Chondrocyte (in vitro differentiated cells): ENCODE data around the gene OR2AJ1. TPM values are rescaled to one million over a fixed set of nuclear protein-coding genes. Genes with fewer than 3 reads are reported as not detected.
A peak's percentile ranks its signal among the peaks of the same experiment; 100 is the strongest.

Experiments
- DNase-seq: peaks from one replicate; pipeline ENCODE4 v3.0.0; 2021; ENCODE audit warnings: mixed read lengths, low spot score
- H3K27ac Mint-ChIP-seq: one replicate; pipeline ENCODE4 v1.8.0; 2021; ENCODE audit warnings: mild to moderate bottlenecking, moderate library complexity, mixed read lengths; ENCODE audit not compliant: unreplicated experiment
- H3K27me3 Mint-ChIP-seq: 2 replicates; pipeline ENCODE4 v1.8.0; 2021; ENCODE audit warnings: low read depth, mixed read lengths
- H3K36me3 Mint-ChIP-seq: 2 replicates; pipeline ENCODE4 v1.8.0; 2021; ENCODE audit warnings: low read depth, mixed read lengths
- H3K4me1 Mint-ChIP-seq: 2 replicates; pipeline ENCODE4 v1.8.0; 2021; ENCODE audit warnings: low read depth, mild to moderate bottlenecking, mixed read lengths
- H3K4me3 Mint-ChIP-seq: one replicate; pipeline ENCODE4 v1.8.0; 2021; ENCODE audit warnings: mild to moderate bottlenecking, moderate library complexity, mixed read lengths; ENCODE audit not compliant: unreplicated experiment
- H3K9me3 Mint-ChIP-seq: 2 replicates; pipeline ENCODE4 v1.8.0; 2021; ENCODE audit warnings: low read depth, mixed read lengths
- long read RNA-seq: library from polyadenylated mRNA; stranded (forward); transcript quantifications from one replicate; pipeline ENCODE4 v2.0.0, GENCODE V29; 2021
- total RNA-seq: library from RNA; stranded (reverse); gene quantifications from 3 replicates; pipeline ENCODE4 v1.2.1, GENCODE V29; 2021
- TF ChIP-seq, protein P1 (sequence below): fragments of 200-600 bp; sonication (generic); IDR thresholded peaks from 2 replicates; pipeline ENCODE4 v1.5.0; 2021; ENCODE audit warnings: antibody characterized with exemption, mild to moderate bottlenecking, moderate library complexity

The OR2AJ1 gene
- not detected in 3 replicates for total RNA-seq
- long read RNA-seq: 0 reads

GRCh38 chr1:247924868-247925267, at the start of gene OR2AJ1:
Gene OR2AJ1 (plus strand): TSS chr1:247924889. CDS start chr1:247933769, 8,880 bp downstream.
- Mint-ChIP-seq H3K4me3 (no peak within 1 kb of the TSS), H3K4me1 (no peaks in the 10 kb centered on the region), H3K27ac (no peak within 1 kb of the TSS), H3K9me3 (peaks cover 17% of the 10 kb centered on the region), H3K36me3 (no peaks in the 10 kb centered on the region), H3K27me3 (no peaks in the 10 kb centered on the region)
- no peak for DNase-seq
- TF ChIP-seq, protein P1, sequence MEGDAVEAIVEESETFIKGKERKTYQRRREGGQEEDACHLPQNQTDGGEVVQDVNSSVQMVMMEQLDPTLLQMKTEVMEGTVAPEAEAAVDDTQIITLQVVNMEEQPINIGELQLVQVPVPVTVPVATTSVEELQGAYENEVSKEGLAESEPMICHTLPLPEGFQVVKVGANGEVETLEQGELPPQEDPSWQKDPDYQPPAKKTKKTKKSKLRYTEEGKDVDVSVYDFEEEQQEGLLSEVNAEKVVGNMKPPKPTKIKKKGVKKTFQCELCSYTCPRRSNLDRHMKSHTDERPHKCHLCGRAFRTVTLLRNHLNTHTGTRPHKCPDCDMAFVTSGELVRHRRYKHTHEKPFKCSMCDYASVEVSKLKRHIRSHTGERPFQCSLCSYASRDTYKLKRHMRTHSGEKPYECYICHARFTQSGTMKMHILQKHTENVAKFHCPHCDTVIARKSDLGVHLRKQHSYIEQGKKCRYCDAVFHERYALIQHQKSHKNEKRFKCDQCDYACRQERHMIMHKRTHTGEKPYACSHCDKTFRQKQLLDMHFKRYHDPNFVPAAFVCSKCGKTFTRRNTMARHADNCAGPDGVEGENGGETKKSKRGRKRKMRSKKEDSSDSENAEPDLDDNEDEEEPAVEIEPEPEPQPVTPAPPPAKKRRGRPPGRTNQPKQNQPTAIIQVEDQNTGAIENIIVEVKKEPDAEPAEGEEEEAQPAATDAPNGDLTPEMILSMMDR: no peak

GRCh38 chr1:247883346-247883745, 41.3 kb upstream of the OR2AJ1 start:
- no peak for DNase-seq
- peaks cover 15% of the 10 kb centered on the region for H3K9me3 Mint-ChIP-seq
- H3K4me3 Mint-ChIP-seq: no peak overlapping the region
- TF ChIP-seq, protein P1: no peak
- H3K27me3 Mint-ChIP-seq: no peaks in the 10 kb centered on the region
- no peak overlapping the region for H3K27ac Mint-ChIP-seq
- H3K36me3 Mint-ChIP-seq: peaks cover 1% of the 10 kb centered on the region
- H3K4me1 Mint-ChIP-seq: no peaks in the 10 kb centered on the region

DNA sequence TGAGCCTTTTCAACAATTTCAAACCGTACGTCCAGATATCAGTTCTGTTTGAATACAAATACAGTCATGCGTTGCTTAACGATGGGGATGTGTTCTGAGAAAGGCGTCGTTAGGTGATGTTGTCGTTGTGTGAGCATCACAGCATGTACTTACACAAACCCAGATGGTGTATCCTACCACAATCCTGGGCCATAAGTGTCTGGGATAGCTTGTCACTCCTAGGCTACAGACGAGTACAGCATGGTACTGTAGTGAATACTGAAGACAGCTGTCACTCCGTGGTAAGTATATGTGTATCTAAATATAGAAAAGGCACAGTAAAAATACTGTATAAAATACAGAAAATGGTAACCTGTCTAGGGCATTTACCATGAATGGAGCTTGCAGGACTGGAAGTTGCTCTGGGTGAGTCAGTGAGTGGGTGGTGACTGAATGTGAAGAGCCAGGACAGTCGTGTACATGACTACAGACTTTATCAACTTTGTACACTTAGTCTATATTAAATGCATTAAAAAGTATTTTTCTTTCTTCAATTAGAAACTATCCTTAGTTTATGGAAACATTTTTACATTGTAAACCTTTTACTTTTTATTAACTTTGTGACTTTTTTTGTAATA, 39.8 kb upstream of the OR2AJ1 start:
- TF ChIP-seq, protein P1: no peak
- Mint-ChIP-seq H3K36me3 (no peaks in the 10 kb centered on the region), H3K27ac (no peak overlapping the region), H3K4me3 (no peak overlapping the region), H3K4me1 (no peaks in the 10 kb centered on the region), H3K27me3 (no peaks in the 10 kb centered on the region), H3K9me3 (peaks cover 7% of the 10 kb centered on the region)
- no peak for DNase-seq

DNA sequence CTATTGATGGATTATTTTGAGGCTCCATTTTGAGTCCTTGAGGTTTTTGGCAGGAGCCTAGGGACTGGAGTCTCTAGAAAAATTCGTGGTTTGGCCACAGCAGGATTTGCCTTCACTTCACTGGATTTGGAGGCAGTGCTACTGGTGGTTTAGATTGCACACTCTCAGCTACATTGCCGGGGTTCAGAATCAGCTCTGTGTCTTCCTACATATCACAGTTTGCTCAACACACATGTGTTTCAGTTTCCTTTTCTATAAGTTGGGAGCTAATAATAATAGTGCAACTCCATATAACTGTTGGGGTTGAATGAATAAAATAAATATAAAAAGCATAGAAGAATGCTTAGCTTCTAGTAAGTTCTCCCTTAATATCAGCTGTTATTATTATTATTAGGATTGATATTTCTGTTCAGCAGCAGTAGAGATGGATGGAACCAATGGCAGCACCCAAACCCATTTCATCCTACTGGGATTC, 29.5 kb upstream of the OR2AJ1 start, which contains the start of gene OR2W3:
Gene OR2W3 (plus strand): TSS at position 425 of the 475 bp plus-strand sequence. CDS start 0 bp downstream, at position 425.
- Mint-ChIP-seq H3K9me3 (peaks cover 24% of the 10 kb centered on the region), H3K4me3 (no peak within 1 kb of the TSS), H3K36me3 (no peaks in the 10 kb centered on the region), H3K27ac (peak within 1 kb of the TSS; percentile 13), H3K27me3 (no peaks in the 10 kb centered on the region), H3K4me1 (no peaks in the 10 kb centered on the region)
- no peak for DNase-seq
- TF ChIP-seq, protein P1: no peak

DNA sequence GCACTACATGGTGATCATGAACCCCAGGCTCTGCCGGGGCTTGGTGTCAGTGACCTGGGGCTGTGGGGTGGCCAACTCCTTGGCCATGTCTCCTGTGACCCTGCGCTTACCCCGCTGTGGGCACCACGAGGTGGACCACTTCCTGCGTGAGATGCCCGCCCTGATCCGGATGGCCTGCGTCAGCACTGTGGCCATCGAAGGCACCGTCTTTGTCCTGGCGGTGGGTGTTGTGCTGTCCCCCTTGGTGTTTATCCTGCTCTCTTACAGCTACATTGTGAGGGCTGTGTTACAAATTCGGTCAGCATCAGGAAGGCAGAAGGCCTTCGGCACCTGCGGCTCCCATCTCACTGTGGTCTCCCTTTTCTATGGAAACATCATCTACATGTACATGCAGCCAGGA, 28.7 kb upstream of the OR2AJ1 start:
- no peaks in the 10 kb centered on the region for H3K27me3 Mint-ChIP-seq
- no peak overlapping the region for H3K27ac Mint-ChIP-seq
- TF ChIP-seq, protein P1: no peak
- no peaks in the 10 kb centered on the region for H3K4me1 Mint-ChIP-seq
- H3K4me3 Mint-ChIP-seq: no peak overlapping the region
- no peaks in the 10 kb centered on the region for H3K36me3 Mint-ChIP-seq
- no peak for DNase-seq
- peaks cover 24% of the 10 kb centered on the region for H3K9me3 Mint-ChIP-seq
